ENCODE measurements around the gene FKBP8.

DNA sequence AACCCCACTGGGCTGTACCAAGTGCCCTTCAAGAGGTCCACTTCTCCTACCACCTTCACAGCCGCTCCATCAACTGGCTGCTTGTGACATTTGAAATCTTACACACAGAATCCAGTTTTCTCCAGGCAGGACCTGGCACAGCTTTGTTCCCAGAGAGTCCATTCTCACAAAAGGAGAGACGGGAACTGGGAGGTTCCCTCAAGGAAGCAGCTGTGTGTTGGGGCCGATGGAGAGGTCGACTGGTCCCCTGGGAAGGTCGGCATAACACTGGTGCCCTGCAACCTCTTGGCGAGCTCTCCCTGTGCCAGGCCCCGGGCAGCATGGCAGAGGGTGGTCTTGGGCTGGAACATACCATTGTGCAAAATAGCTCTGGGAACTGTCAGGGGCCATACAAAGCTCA is 43.0 kb downstream of the FKBP8 start:
- TF ChIP-seq, protein P1, sequence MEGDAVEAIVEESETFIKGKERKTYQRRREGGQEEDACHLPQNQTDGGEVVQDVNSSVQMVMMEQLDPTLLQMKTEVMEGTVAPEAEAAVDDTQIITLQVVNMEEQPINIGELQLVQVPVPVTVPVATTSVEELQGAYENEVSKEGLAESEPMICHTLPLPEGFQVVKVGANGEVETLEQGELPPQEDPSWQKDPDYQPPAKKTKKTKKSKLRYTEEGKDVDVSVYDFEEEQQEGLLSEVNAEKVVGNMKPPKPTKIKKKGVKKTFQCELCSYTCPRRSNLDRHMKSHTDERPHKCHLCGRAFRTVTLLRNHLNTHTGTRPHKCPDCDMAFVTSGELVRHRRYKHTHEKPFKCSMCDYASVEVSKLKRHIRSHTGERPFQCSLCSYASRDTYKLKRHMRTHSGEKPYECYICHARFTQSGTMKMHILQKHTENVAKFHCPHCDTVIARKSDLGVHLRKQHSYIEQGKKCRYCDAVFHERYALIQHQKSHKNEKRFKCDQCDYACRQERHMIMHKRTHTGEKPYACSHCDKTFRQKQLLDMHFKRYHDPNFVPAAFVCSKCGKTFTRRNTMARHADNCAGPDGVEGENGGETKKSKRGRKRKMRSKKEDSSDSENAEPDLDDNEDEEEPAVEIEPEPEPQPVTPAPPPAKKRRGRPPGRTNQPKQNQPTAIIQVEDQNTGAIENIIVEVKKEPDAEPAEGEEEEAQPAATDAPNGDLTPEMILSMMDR (IDR thresholded peaks at IDR 0.05) = no peak
- TF ChIP-seq POLR2AphosphoS5 (IDR thresholded peaks at IDR 0.05) = no peak
- TF ChIP-seq POLR2A (IDR thresholded peaks at IDR 0.05) = no peak

All from prostate gland (tissue), 2 donors.